Measurements from ENCODE around the gene DNAJA3.

Gene DNAJA3

GRCh38 chr16:4461250-4462085 is 35.8 kb downstream of the DNAJA3 start:
- no peaks in the 10 kb centered on the region for H4K20me1 ChIP-seq (ENCODE audit: low read depth, low read length)
- H3K36me3 ChIP-seq (ENCODE audit: low read length), result peaks cover 6% of the 10 kb centered on the region; the same call in 1 of the 2 replicates
- H3K79me2 ChIP-seq (ENCODE audit: insufficient read depth, low read length), result no peaks in the 10 kb centered on the region
- H3K27ac ChIP-seq (ENCODE audit: low read depth, low read length), result no peak overlapping the region
- no peak overlapping the region for H3K4me3 ChIP-seq (ENCODE audit: insufficient read depth, low read length, poor library complexity, severe bottlenecking)
- no peak overlapping the region for H3K9ac ChIP-seq (ENCODE audit: low read length)
- no peaks in the 10 kb centered on the region for H3K9me2 ChIP-seq (replicated peaks; ENCODE audit: insufficient read depth, low read length)
- no peaks in the 10 kb centered on the region for H3K27me3 ChIP-seq (ENCODE audit: low read length)
- peaks cover 15% of the 10 kb centered on the region for H3F3A ChIP-seq (ENCODE audit: insufficient read depth)
- H3K4me2 ChIP-seq (ENCODE audit: low read depth, low read length, poor library complexity, severe bottlenecking), result no peak overlapping the region
- H3K9me3 ChIP-seq (ENCODE audit: insufficient read depth, low read length), result no peaks in the 10 kb centered on the region
- TF ChIP-seq CTCF (IDR thresholded peaks at IDR 0.05; ENCODE audit: insufficient read depth, low read length, poor library complexity, severe bottlenecking), result no peak
- TF ChIP-seq EZH2phosphoT487 (conservative IDR thresholded peaks at IDR 0.05; ENCODE audit: low read length), result no peak
- no peak overlapping the region for H2AFZ ChIP-seq (ENCODE audit: low read depth, low read length, severe bottlenecking)

GRCh38 chr16:4463522-4464163 is 38.0 kb downstream of the DNAJA3 start:
- no peak overlapping the region for H3K4me3 ChIP-seq (ENCODE audit: insufficient read depth, low read length, poor library complexity, severe bottlenecking)
- peaks cover 2% of the 10 kb centered on the region; the same call in 1 of the 2 replicates for H3K36me3 ChIP-seq (ENCODE audit: low read length)
- peaks cover 11% of the 10 kb centered on the region; the same call in 1 of the 2 replicates for H3F3A ChIP-seq (ENCODE audit: insufficient read depth)
- H3K9ac ChIP-seq (ENCODE audit: low read length), result no peak overlapping the region
- H3K4me2 ChIP-seq (ENCODE audit: low read depth, low read length, poor library complexity, severe bottlenecking), result no peak overlapping the region
- H3K27ac ChIP-seq (ENCODE audit: low read depth, low read length), result no peak overlapping the region
- H3K79me2 ChIP-seq (ENCODE audit: insufficient read depth, low read length), result no peaks in the 10 kb centered on the region
- no peak overlapping the region for H2AFZ ChIP-seq (ENCODE audit: low read depth, low read length, severe bottlenecking)
- TF ChIP-seq CTCF (IDR thresholded peaks at IDR 0.05; ENCODE audit: insufficient read depth, low read length, poor library complexity, severe bottlenecking), result no peak
- no peak for TF ChIP-seq EZH2phosphoT487 (conservative IDR thresholded peaks at IDR 0.05; ENCODE audit: low read length)
- H3K9me3 ChIP-seq (ENCODE audit: insufficient read depth, low read length), result no peaks in the 10 kb centered on the region
- no peaks in the 10 kb centered on the region for H4K20me1 ChIP-seq (ENCODE audit: low read depth, low read length)
- no peaks in the 10 kb centered on the region for H3K27me3 ChIP-seq (ENCODE audit: low read length)
- H3K9me2 ChIP-seq (replicated peaks; ENCODE audit: insufficient read depth, low read length), result no peaks in the 10 kb centered on the region

- Histone ChIP-seq H3K9me2 (replicated peaks; ENCODE audit: insufficient read depth, low read length) (no peaks in the 10 kb centered on the region), H3F3A (ENCODE audit: insufficient read depth) (peaks cover 7% of the 10 kb centered on the region; the same call in 1 of the 2 replicates), H4K20me1 (ENCODE audit: low read depth, low read length) (no peaks in the 10 kb centered on the region), H3K9me3 (ENCODE audit: insufficient read depth, low read length) (no peaks in the 10 kb centered on the region), H3K27ac (ENCODE audit: low read depth, low read length) (no peak overlapping the region), H3K79me2 (ENCODE audit: insufficient read depth, low read length) (no peaks in the 10 kb centered on the region), H3K27me3 (ENCODE audit: low read length) (no peaks in the 10 kb centered on the region), H3K4me3 (ENCODE audit: insufficient read depth, low read length, poor library complexity, severe bottlenecking) (no peak overlapping the region), H3K4me2 (ENCODE audit: low read depth, low read length, poor library complexity, severe bottlenecking) (no peak overlapping the region), H3K36me3 (ENCODE audit: low read length) (no peaks in the 10 kb centered on the region), H2AFZ (ENCODE audit: low read depth, low read length, severe bottlenecking) (no peak overlapping the region), H3K9ac (ENCODE audit: low read length) (no peak overlapping the region)
- TF ChIP-seq CTCF (IDR thresholded peaks at IDR 0.05; ENCODE audit: insufficient read depth, low read length, poor library complexity, severe bottlenecking) (no peak), EZH2phosphoT487 (conservative IDR thresholded peaks at IDR 0.05; ENCODE audit: low read length) (no peak)
Observed at GRCh38 chr16:4465977-4466779, 40.5 kb downstream of the DNAJA3 start.
